GM18520 (cell line): ENCODE measurements around the gene CDC42EP3.

Experiments
- ATAC-seq: cut with Tn5 transposase; IDR thresholded peaks from one replicate; pipeline ENCODE4 v1.9.1; 2021; ENCODE audit not compliant: unreplicated experiment

Gene CDC42EP3

GRCh38 chr2:37656512-37657423 is 14.7 kb downstream of the CDC42EP3 start:
- no peak for ATAC-seq

GRCh38 chr2:37654932-37655841 is 16.3 kb downstream of the CDC42EP3 start:
- ATAC-seq, result peak; percentile 67

GRCh38 chr2:37654419-37654818 is 17.0 kb downstream of the CDC42EP3 start:
- no peak for ATAC-seq

GRCh38 chr2:37653805-37654378 is 17.6 kb downstream of the CDC42EP3 start:
- peak; percentile 28 for ATAC-seq

- no peak for ATAC-seq
Measured at GRCh38 chr2:37653093-37653492, 18.3 kb downstream of the CDC42EP3 start.

GRCh38 chr2:37652199-37652640 is 19.2 kb downstream of the CDC42EP3 start:
- no peak for ATAC-seq

GRCh38 chr2:37650548-37651093 is 20.8 kb downstream of the CDC42EP3 start:
- no peak for ATAC-seq

GRCh38 chr2:37649518-37649917 is 21.9 kb downstream of the CDC42EP3 start:
- no peak for ATAC-seq

GRCh38 chr2:37648331-37649011 is 23.0 kb downstream of the CDC42EP3 start:
- ATAC-seq, result no peak

- ATAC-seq, result no peak
Measured at GRCh38 chr2:37647971-37648330, 23.5 kb downstream of the CDC42EP3 start.

- no peak for ATAC-seq
Measured at GRCh38 chr2:37645836-37646235, 25.6 kb downstream of the CDC42EP3 start.

GRCh38 chr2:37645362-37645761 is 26.1 kb downstream of the CDC42EP3 start:
- no peak for ATAC-seq

- ATAC-seq, result no peak
Measured at GRCh38 chr2:37644191-37644590, 27.3 kb downstream of the CDC42EP3 start.

- no peak for ATAC-seq
Measured at GRCh38 chr2:37643730-37644078, 27.7 kb downstream of the CDC42EP3 start.

GRCh38 chr2:37642907-37643729 is 28.3 kb downstream of the CDC42EP3 start:
- ATAC-seq, result no peak

GRCh38 chr2:37641582-37642171 is 29.8 kb downstream of the CDC42EP3 start:
- no peak for ATAC-seq

- ATAC-seq, result no peak
Measured at GRCh38 chr2:37639631-37640030, 31.8 kb downstream of the CDC42EP3 start.

GRCh38 chr2:37638973-37639372 is 32.5 kb downstream of the CDC42EP3 start:
- no peak for ATAC-seq

GRCh38 chr2:37637985-37638384 is 33.5 kb downstream of the CDC42EP3 start:
- no peak for ATAC-seq
